ENCODE results near the gene GPR146. TPM values are rescaled to one million over a fixed set of nuclear protein-coding genes. Genes with fewer than 3 reads are reported as not detected.

GPR146 gene
- total and polyA plus RNA-seq, 2 of the 4 experiments (the other 2 are of a cell fraction), result 2.2 to 3.4 TPM

GRCh38 chr7:994592-995308 lies 49.6 kb upstream of the GPR146 start:
- Histone ChIP-seq H4K5ac (ENCODE audit: low read depth, low read length) (no peak overlapping the region), H3K4ac (ENCODE audit: low read depth, low read length) (no peak overlapping the region), H3K9me3 (ENCODE audit: control insufficient read depth, insufficient read depth, low read length) (no peaks in the 10 kb centered on the region), H3K56ac (ENCODE audit: extremely low read depth, insufficient read depth, low read length) (no peak overlapping the region), H3K18ac (ENCODE audit: low read depth, low read length) (no peak overlapping the region), H3K36me3 (ENCODE audit: control insufficient read depth, insufficient read depth, low read length) (peaks cover 7% of the 10 kb centered on the region; the same call in 1 of the 2 replicates), H2AFZ (replicated peaks; ENCODE audit: low read length, poor library complexity) (no peak overlapping the region), H3K9me1 (ENCODE audit: insufficient read depth, low read length) (no peaks in the 10 kb centered on the region), H2AK9ac (replicated peaks; ENCODE audit: low read depth, low read length, poor library complexity) (no peak overlapping the region), H3K27ac (ENCODE audit: insufficient read depth, low read length) (no peak overlapping the region), H3K23ac (ENCODE audit: low read depth, low read length) (no peak overlapping the region), H2BK15ac (ENCODE audit: low read depth, low read length) (no peak overlapping the region), H3K9ac (ENCODE audit: low read depth, low read length) (no peak overlapping the region), H4K8ac (ENCODE audit: low read depth in 2 of 2, low read length in 2 of 2) (no peak overlapping the region), H3K27me3 (ENCODE audit: control insufficient read depth, insufficient read depth, low read length) (no peaks in the 10 kb centered on the region), H3K79me1 (ENCODE audit: low read depth in 1 of 2, low read length in 2 of 2) (no peaks in the 10 kb centered on the region), H3K4me1 (ENCODE audit: control insufficient read depth, insufficient read depth, low read length) (no peaks in the 10 kb centered on the region), H4K20me1 (ENCODE audit: insufficient read depth, low read length) (peaks cover 9% of the 10 kb centered on the region), H2BK5ac (ENCODE audit: low read depth, low read length, poor library complexity, severe bottlenecking) (no peak overlapping the region), H3K4me2 (ENCODE audit: low read depth, low read length) (no peak overlapping the region), H4K91ac (ENCODE audit: insufficient read depth, low read depth, low read length) (no peak overlapping the region), H2BK120ac (ENCODE audit: low read depth, low read length) (no peak overlapping the region), H3K14ac (replicated peaks; ENCODE audit: low read depth, low read length) (no peak overlapping the region), H3K4me3 (ENCODE audit: insufficient read depth, low read depth, low read length) (no peak overlapping the region), H2AK5ac (ENCODE audit: low read depth, low read length) (no peak overlapping the region), H2BK20ac (ENCODE audit: low read depth, low read length) (no peak overlapping the region)
- POLR2A ChIA-PET (ENCODE audit: unreplicated experiment), result no interaction called here
- WGBS, 2 experiments (ENCODE audit: extremely low coverage in 2 of 2, insufficient read length in 1 of 2), result 64% methylated on average over 18 of the region's 28 CpGs; no CpG with 5 or more reads in 1 of the 2 experiments
- no peak for TF ChIP-seq ELK1 (IDR thresholded peaks at IDR 0.05; ENCODE audit: borderline replicate concordance, low read depth, low read length)
- no peak for TF ChIP-seq MXI1 (IDR thresholded peaks at IDR 0.05; ENCODE audit: borderline replicate concordance, low read depth, low read length)
- no peak for TF ChIP-seq RCOR1 (IDR thresholded peaks at IDR 0.05; ENCODE audit: insufficient replicate concordance, low read length)
- no peak for TF ChIP-seq CEBPB (IDR thresholded peaks at IDR 0.05; ENCODE audit: low read depth, low read length)
- no peak for TF ChIP-seq MAZ (IDR thresholded peaks at IDR 0.05; ENCODE audit: borderline replicate concordance, low read depth, low read length)
- no peak for TF ChIP-seq BHLHE40 (IDR thresholded peaks at IDR 0.05; ENCODE audit: low read depth, low read length)
- TF ChIP-seq USF2 (IDR thresholded peaks at IDR 0.05; ENCODE audit: low read depth, low read length), result no peak
- no peak for TF ChIP-seq RFX5 (IDR thresholded peaks at IDR 0.05; ENCODE audit: low read depth, low read length)
- no peak for TF ChIP-seq POLR2A (IDR thresholded peaks at IDR 0.05; ENCODE audit: low read depth, low read length)
- TF ChIP-seq MAFK (IDR thresholded peaks at IDR 0.05; ENCODE audit: low read depth, low read length), result no peak
- TF ChIP-seq RAD21 (IDR thresholded peaks at IDR 0.05; ENCODE audit: low read length), result no peak
- TF ChIP-seq FOS (IDR thresholded peaks at IDR 0.05; ENCODE audit: low read depth, low read length), result no peak
- no peak for TF ChIP-seq CTCF (conservative IDR thresholded peaks at IDR 0.05; ENCODE audit: low read depth, low read length)
- TF ChIP-seq SMC3 (IDR thresholded peaks at IDR 0.05; ENCODE audit: low read depth, low read length), result no peak
- TF ChIP-seq NFE2L2 (IDR thresholded peaks at IDR 0.05; ENCODE audit: low read depth, low read length), result no peak
- TF ChIP-seq CHD1 (IDR thresholded peaks at IDR 0.05; ENCODE audit: low read depth, low read length), result no peak
- in situ Hi-C loops (cut with MboI; ENCODE audit: low sequenced_read_pairs) (loop anchor here (5.0 to 10.0 kb wide), 2 partner anchors 68 to 180 kb away; no protein-coding TSS in a partner anchor), intact Hi-C loops (cut with micrococcal nuclease) (no loop called here), dilution Hi-C loops (cut with HindIII; ENCODE audit: low sequenced_read_pairs, unreplicated experiment) (no loop called here)
- ATAC-seq (ENCODE audit: low read depth) (no peak), DNase-seq (no peak)
- BruUV-seq (replicated peaks), result no TSS peak
- CTCF ChIA-PET, result interaction anchor here (2.6 to 3.7 kb wide), 2 partner anchors 65 to 71 kb away, joined by 25 to 60 read pairs; no protein-coding TSS in a partner anchor
